Measurements from ENCODE around the gene SCNN1A.

GRCh38 chr12:6382982-6383381, 7.6 kb upstream of the SCNN1A start:
- TF ChIP-seq, protein P1, sequence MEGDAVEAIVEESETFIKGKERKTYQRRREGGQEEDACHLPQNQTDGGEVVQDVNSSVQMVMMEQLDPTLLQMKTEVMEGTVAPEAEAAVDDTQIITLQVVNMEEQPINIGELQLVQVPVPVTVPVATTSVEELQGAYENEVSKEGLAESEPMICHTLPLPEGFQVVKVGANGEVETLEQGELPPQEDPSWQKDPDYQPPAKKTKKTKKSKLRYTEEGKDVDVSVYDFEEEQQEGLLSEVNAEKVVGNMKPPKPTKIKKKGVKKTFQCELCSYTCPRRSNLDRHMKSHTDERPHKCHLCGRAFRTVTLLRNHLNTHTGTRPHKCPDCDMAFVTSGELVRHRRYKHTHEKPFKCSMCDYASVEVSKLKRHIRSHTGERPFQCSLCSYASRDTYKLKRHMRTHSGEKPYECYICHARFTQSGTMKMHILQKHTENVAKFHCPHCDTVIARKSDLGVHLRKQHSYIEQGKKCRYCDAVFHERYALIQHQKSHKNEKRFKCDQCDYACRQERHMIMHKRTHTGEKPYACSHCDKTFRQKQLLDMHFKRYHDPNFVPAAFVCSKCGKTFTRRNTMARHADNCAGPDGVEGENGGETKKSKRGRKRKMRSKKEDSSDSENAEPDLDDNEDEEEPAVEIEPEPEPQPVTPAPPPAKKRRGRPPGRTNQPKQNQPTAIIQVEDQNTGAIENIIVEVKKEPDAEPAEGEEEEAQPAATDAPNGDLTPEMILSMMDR (IDR thresholded peaks at IDR 0.05) = no peak
- TF ChIP-seq POLR2A (IDR thresholded peaks at IDR 0.05) = no peak
- TF ChIP-seq POLR2AphosphoS5 (IDR thresholded peaks at IDR 0.05; ENCODE audit: insufficient read depth in 1 of 2, low read depth in 1 of 2) = no peak
